ENCODE measurements around the gene PLA2G5.

PLA2G5 gene

GRCh38 chr1:20087668-20088067, 17.7 kb downstream of the PLA2G5 start:
- no peak overlapping the region for H3K4me3 ChIP-seq (ENCODE audit: low read depth, low read length)
- no peak for TF ChIP-seq CTCF (IDR thresholded peaks at IDR 0.05; ENCODE audit: control insufficient read depth, extremely low read depth, insufficient read depth)
- no peak for DNase-seq (ENCODE audit: low read depth)

- H3K4me3 ChIP-seq (ENCODE audit: low read depth, low read length) = no peak overlapping the region
- no peak for TF ChIP-seq CTCF (IDR thresholded peaks at IDR 0.05; ENCODE audit: control insufficient read depth, extremely low read depth, insufficient read depth)
- no peak for DNase-seq (ENCODE audit: low read depth)
Measured at GRCh38 chr1:20089328-20090077, 19.5 kb downstream of the PLA2G5 start.

GRCh38 chr1:20090119-20090518, 20.1 kb downstream of the PLA2G5 start:
- TF ChIP-seq CTCF (IDR thresholded peaks at IDR 0.05; ENCODE audit: control insufficient read depth, extremely low read depth, insufficient read depth) = no peak
- no peak overlapping the region for H3K4me3 ChIP-seq (ENCODE audit: low read depth, low read length)
- no peak for DNase-seq (ENCODE audit: low read depth)

GRCh38 chr1:20090641-20091040, 20.6 kb downstream of the PLA2G5 start:
- DNase-seq (ENCODE audit: low read depth) = no peak
- TF ChIP-seq CTCF (IDR thresholded peaks at IDR 0.05; ENCODE audit: control insufficient read depth, extremely low read depth, insufficient read depth) = no peak
- H3K4me3 ChIP-seq (ENCODE audit: low read depth, low read length) = no peak overlapping the region

GRCh38 chr1:20093303-20093702, 23.3 kb downstream of the PLA2G5 start:
- no peak for DNase-seq (ENCODE audit: low read depth)
- no peak overlapping the region for H3K4me3 ChIP-seq (ENCODE audit: low read depth, low read length)
- TF ChIP-seq CTCF (IDR thresholded peaks at IDR 0.05; ENCODE audit: control insufficient read depth, extremely low read depth, insufficient read depth) = no peak

- no peak for TF ChIP-seq CTCF (IDR thresholded peaks at IDR 0.05; ENCODE audit: control insufficient read depth, extremely low read depth, insufficient read depth)
Measured at GRCh38 chr1:20093940-20094391, 24.0 kb downstream of the PLA2G5 start.

More at GRCh38 chr1:20093940-20094391, 24.0 kb downstream of the PLA2G5 start:
- H3K4me3 ChIP-seq (ENCODE audit: low read depth, low read length) = no peak overlapping the region
- no peak for DNase-seq (ENCODE audit: low read depth)

Measured in LNCaP clone FGC (cell line).